Measurements from ENCODE around the gene PDCD5.

DNA sequence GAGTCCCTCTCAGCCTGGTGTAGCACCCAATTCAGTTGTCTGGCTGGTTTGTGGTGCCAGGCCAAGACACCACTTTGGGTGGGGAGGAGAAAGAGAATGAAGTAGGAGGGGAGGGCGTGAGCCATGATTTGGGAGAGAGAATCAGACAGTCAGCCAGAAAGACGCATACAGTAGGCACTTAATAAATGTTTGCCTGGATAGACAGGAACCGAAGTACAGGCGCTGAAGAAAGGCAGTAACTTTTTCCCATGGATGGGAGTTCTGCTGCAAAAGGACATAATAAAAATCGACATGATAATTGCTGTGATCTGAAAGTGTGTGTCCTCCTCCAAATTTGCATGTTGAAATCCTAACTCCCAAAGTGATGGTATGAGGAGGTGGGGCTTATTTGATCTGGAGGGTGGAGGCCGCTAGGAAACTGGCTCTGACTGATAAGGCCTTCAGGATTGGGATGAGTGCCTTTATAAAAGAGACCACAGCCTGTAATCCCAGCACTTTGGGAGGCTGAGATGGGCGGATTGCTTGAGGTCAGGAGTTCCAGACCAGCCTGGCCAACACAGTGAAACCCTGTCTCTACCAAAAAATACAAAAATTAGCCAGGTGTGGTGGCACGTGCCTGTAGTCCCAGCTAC lies 38.4 kb upstream of the PDCD5 start:
- TF ChIP-seq, protein P1, sequence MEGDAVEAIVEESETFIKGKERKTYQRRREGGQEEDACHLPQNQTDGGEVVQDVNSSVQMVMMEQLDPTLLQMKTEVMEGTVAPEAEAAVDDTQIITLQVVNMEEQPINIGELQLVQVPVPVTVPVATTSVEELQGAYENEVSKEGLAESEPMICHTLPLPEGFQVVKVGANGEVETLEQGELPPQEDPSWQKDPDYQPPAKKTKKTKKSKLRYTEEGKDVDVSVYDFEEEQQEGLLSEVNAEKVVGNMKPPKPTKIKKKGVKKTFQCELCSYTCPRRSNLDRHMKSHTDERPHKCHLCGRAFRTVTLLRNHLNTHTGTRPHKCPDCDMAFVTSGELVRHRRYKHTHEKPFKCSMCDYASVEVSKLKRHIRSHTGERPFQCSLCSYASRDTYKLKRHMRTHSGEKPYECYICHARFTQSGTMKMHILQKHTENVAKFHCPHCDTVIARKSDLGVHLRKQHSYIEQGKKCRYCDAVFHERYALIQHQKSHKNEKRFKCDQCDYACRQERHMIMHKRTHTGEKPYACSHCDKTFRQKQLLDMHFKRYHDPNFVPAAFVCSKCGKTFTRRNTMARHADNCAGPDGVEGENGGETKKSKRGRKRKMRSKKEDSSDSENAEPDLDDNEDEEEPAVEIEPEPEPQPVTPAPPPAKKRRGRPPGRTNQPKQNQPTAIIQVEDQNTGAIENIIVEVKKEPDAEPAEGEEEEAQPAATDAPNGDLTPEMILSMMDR (IDR thresholded peaks at IDR 0.05; ENCODE audit: low read depth, low read length), result no peak
- TF ChIP-seq EZH2phosphoT487 (IDR thresholded peaks at IDR 0.05; ENCODE audit: low read depth), result no peak

Measured in OCI-LY3 (cell line).